Nephron (organoid): ENCODE data around the gene TMEM254.
"Not testable (repeated sequence)": the region's sequence is repeated elsewhere in the genome, so short reads cannot be mapped to it uniquely, and the experiment has no call there.

Experiments
- H3K27ac Mint-ChIP-seq, 3 experiments: 2 replicates each; pipeline ENCODE4 v1.8.0; 2020; ENCODE audit warnings: mixed read lengths in 3 of 3, mild to moderate bottlenecking in 2 of 3, moderate library complexity in 1 of 3
- H3K27me3 Mint-ChIP-seq: 2 replicates; pipeline ENCODE4 v1.8.0; 2021; ENCODE audit warnings: low read depth, mild to moderate bottlenecking, moderate library complexity, mixed read lengths
- H3K36me3 Mint-ChIP-seq: 2 replicates; pipeline ENCODE4 v1.8.0; 2020; ENCODE audit warnings: low read depth, mixed read lengths
- H3K4me1 Mint-ChIP-seq: 2 replicates; pipeline ENCODE4 v1.8.0; 2020; ENCODE audit warnings: mixed read lengths
- H3K4me3 Mint-ChIP-seq, 3 experiments: 2 replicates each; pipeline ENCODE4 v1.8.0; 2020; ENCODE audit warnings: mild to moderate bottlenecking in 3 of 3, mixed read lengths in 3 of 3, moderate library complexity in 2 of 3
- H3K9me3 Mint-ChIP-seq: 2 replicates; pipeline ENCODE4 v1.8.0; 2020; ENCODE audit warnings: mixed read lengths
- CTCF ChIP-seq, 3 experiments: fragments of 200-600 bp; sonication (generic); IDR thresholded peaks; one replicate each; pipeline ENCODE4 v1.5.0; 2021; ENCODE audit warnings: antibody characterized with exemption in 3 of 3; ENCODE audit not compliant: unreplicated experiment in 3 of 3

The TMEM254 gene

GRCh38 chr10:80078448-80079311 is at the start of gene TMEM254:
TMEM254 (plus strand) TSS chr10:80078665; CDS start chr10:80078700, 35 bp downstream.
- peaks cover 8% of the 10 kb centered on the region for H3K4me1 Mint-ChIP-seq
- peak within 1 kb of the TSS; percentile 66 to 96 (median 87) for H3K27ac Mint-ChIP-seq
- peak within 1 kb of the TSS; percentile 96 to 98 (median 98) for H3K4me3 Mint-ChIP-seq
- no peak for TF ChIP-seq CTCF (IDR thresholded peaks at IDR 0.05; ENCODE audit: unreplicated experiment in 3 of 3)
- no peaks in the 10 kb centered on the region for H3K9me3 Mint-ChIP-seq
- peaks cover 8% of the 10 kb centered on the region for H3K36me3 Mint-ChIP-seq
- H3K27me3 Mint-ChIP-seq, result no peaks in the 10 kb centered on the region

- not testable (repeated sequence) for H3K36me3 Mint-ChIP-seq, H3K9me3 Mint-ChIP-seq, H3K4me3 Mint-ChIP-seq
Measured at GRCh38 chr10:80029205-80029604, 49.3 kb upstream of the TMEM254 start.

GRCh38 chr10:80029865-80030264 is 48.6 kb upstream of the TMEM254 start:
- H3K36me3 Mint-ChIP-seq, H3K27ac Mint-ChIP-seq, H3K9me3 Mint-ChIP-seq: not testable (repeated sequence)

More at GRCh38 chr10:80029205-80029604, 49.3 kb upstream of the TMEM254 start:
- not testable (repeated sequence) for H3K27me3 Mint-ChIP-seq, H3K4me1 Mint-ChIP-seq, H3K27ac Mint-ChIP-seq

GRCh38 chr10:80032503-80032902 is 46.0 kb upstream of the TMEM254 start:
- no peak for TF ChIP-seq CTCF (IDR thresholded peaks at IDR 0.05; ENCODE audit: unreplicated experiment in 3 of 3)
- no peaks in the 10 kb centered on the region for H3K27me3 Mint-ChIP-seq
- H3K27ac Mint-ChIP-seq, result no peak overlapping the region
- H3K4me1 Mint-ChIP-seq, result peaks cover 7% of the 10 kb centered on the region
- no peak overlapping the region for H3K4me3 Mint-ChIP-seq
- H3K36me3 Mint-ChIP-seq, result no peaks in the 10 kb centered on the region
- no peaks in the 10 kb centered on the region for H3K9me3 Mint-ChIP-seq

More at GRCh38 chr10:80029865-80030264, 48.6 kb upstream of the TMEM254 start:
- H3K4me1 Mint-ChIP-seq, H3K4me3 Mint-ChIP-seq, H3K27me3 Mint-ChIP-seq: not testable (repeated sequence)

- H3K27me3 Mint-ChIP-seq, H3K4me3 Mint-ChIP-seq, H3K36me3 Mint-ChIP-seq: not testable (repeated sequence)
Measured at GRCh38 chr10:80034766-80035165, 43.7 kb upstream of the TMEM254 start.

GRCh38 chr10:80035430-80035829 is 43.0 kb upstream of the TMEM254 start:
- not testable (repeated sequence) for H3K4me3 Mint-ChIP-seq, H3K27ac Mint-ChIP-seq, H3K4me1 Mint-ChIP-seq, H3K36me3 Mint-ChIP-seq, H3K27me3 Mint-ChIP-seq, H3K9me3 Mint-ChIP-seq

More at GRCh38 chr10:80034766-80035165, 43.7 kb upstream of the TMEM254 start:
- H3K9me3 Mint-ChIP-seq, H3K27ac Mint-ChIP-seq, H3K4me1 Mint-ChIP-seq: not testable (repeated sequence)

GRCh38 chr10:80036921-80037500 is 41.5 kb upstream of the TMEM254 start:
- not testable (repeated sequence) for H3K4me1 Mint-ChIP-seq, H3K27me3 Mint-ChIP-seq, H3K36me3 Mint-ChIP-seq, H3K27ac Mint-ChIP-seq, H3K4me3 Mint-ChIP-seq, H3K9me3 Mint-ChIP-seq

GRCh38 chr10:80038226-80038625 is 40.2 kb upstream of the TMEM254 start:
- H3K9me3 Mint-ChIP-seq, H3K27ac Mint-ChIP-seq, H3K4me3 Mint-ChIP-seq, H3K4me1 Mint-ChIP-seq, H3K27me3 Mint-ChIP-seq, H3K36me3 Mint-ChIP-seq: not testable (repeated sequence)

- Mint-ChIP-seq H3K4me3 (no peak overlapping the region), H3K9me3 (no peaks in the 10 kb centered on the region), H3K4me1 (no peaks in the 10 kb centered on the region), H3K27me3 (no peaks in the 10 kb centered on the region), H3K27ac (no peak overlapping the region), H3K36me3 (no peaks in the 10 kb centered on the region)
- TF ChIP-seq CTCF (IDR thresholded peaks at IDR 0.05; ENCODE audit: unreplicated experiment in 3 of 3), result no peak
Measured at GRCh38 chr10:80041162-80041561, 37.3 kb upstream of the TMEM254 start.

GRCh38 chr10:80044935-80045334 is 33.5 kb upstream of the TMEM254 start:
- not testable (repeated sequence) for H3K4me1 Mint-ChIP-seq, H3K36me3 Mint-ChIP-seq, H3K4me3 Mint-ChIP-seq, H3K27ac Mint-ChIP-seq, H3K9me3 Mint-ChIP-seq, H3K27me3 Mint-ChIP-seq
